Tracheal epithelial cell (primary cell): ENCODE data around the gene CUL4B. TPM values are rescaled to one million over a fixed set of nuclear protein-coding genes. Genes with fewer than 3 reads are reported as not detected.

Source experiments
- total RNA-seq: library from RNA; depleted of rRNA; stranded (reverse); fragments of >200 nt; gene quantifications from 2 replicates; pipeline ENCODE4 v1.2.1, GENCODE V29; 2014

The CUL4B gene
- 13.0 and 21.5 TPM in 2 replicates for total RNA-seq

DNA sequence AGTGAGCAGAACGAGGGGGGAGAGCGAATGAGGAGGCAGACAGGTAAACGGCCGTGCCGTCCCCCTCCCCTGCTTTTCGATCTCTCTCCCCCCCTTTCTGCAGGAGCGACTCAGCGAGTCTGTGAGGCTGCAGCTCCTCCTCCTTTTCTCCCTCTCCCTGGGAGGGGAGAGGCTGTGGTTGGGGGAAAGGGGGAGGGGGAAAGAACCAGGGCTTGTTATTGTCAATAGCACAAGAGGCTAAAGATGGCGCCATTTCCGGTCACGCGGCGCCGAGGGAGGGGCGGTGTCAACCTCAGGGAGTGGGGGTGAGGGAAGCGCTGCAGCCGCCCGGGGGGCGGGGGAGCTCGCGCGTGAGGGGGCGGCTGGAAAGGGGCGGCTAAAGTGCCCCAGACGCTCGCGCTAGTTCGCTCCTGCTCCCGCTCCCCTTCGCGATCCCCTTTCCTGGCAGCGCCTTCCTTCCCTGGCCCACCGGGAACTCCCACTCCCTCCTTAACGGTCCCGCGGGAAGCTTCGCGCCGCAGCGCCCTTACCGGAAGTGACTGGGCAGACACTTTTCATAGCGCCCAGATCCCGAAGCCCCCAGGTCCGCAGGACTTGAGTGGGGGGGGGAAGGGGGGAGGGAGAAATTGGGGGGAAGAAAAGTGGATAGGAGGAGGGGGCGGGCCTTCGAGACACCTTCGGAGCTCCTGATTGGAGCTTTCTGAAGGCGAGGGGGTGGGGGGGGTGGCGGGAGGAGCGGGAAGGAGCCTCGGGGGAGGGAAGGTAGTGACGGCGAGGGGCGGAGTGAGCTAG is at the start of gene CUL4B:
TSS of gene CUL4B (minus strand) at position 121 of the 792 bp plus-strand sequence. CDS start 324 bp downstream, outside the sequence.

DNA sequence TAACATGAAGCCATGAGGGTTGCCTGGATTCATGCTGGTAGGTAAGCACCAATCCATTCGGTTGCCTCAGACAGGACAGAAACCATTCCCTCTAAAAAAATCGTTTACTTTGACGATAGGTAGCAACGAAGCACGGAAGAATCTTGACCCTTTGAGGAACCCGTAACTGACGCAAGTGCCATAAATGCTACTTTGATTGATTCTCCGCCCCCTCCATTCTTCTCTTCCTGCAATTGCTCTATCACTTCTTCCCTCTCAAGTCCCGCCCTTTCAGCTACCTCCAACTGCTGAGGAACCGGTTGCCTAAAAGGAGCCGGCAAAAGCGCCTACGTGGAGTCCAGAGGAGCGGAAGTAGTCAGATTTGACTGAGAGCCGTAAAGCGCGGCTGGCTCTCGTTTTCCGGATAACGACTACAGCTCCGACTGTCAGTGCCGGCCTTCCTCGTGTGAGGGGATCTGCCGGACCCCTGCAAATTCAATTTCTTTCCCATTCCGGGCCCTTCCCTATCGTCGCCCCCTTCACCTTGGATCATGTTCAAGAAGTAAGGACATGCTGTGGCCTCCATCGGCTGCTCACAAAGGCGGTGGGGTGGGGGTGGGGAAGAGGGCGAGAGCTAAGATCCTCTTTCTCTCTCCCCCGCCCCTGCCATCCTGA is 43.1 kb upstream of the CUL4B start, which contains the start of gene MCTS1:
TSS of gene MCTS1 (plus strand) at position 395 of the 654 bp plus-strand sequence. CDS start at position 531, 136 bp downstream.

Other genes starting within 250 kb of the CUL4B start
- 0.21 TPM in 1 of 2 replicates, not detected in the other for gene TMEM255A, start 249.5 kb downstream of the CUL4B start, total RNA-seq
- gene ATP1B4, start 198.9 kb downstream of the CUL4B start, total RNA-seq, result not detected in 2 replicates
- 151 and 178 TPM in 2 replicates for gene LAMP2, start 91.7 kb downstream of the CUL4B start, total RNA-seq
- 37.4 and 42.0 TPM in 2 replicates for gene MCTS1, start 43.1 kb upstream of the CUL4B start, total RNA-seq
- gene C1GALT1C1, start 69.1 kb upstream of the CUL4B start, total RNA-seq, result 17.5 and 20.5 TPM in 2 replicates